ENCODE measurements around the gene PLD1.
"Not testable (repeated sequence)": the region's sequence is repeated elsewhere in the genome, so short reads cannot be mapped to it uniquely, and the experiment has no call there.

Gene PLD1

GRCh38 chr3:171817074-171817800 lies 7.0 kb upstream of the PLD1 start:
- no peak for DNase-seq (ENCODE audit: low read depth)

- DNase-seq (ENCODE audit: low read depth) = no peak
These were observed 5.8 kb upstream of the PLD1 start for GRCh38 chr3:171815973-171816595.

- DNase-seq (ENCODE audit: low read depth) = not testable (repeated sequence)
These were observed 4.4 kb upstream of the PLD1 start for GRCh38 chr3:171814662-171815061.

- DNase-seq (ENCODE audit: low read depth) = no peak
These were observed 3.7 kb upstream of the PLD1 start for GRCh38 chr3:171813897-171814460.

GRCh38 chr3:171813278-171813896 lies 3.1 kb upstream of the PLD1 start:
- no peak for DNase-seq (ENCODE audit: low read depth)

- DNase-seq (ENCODE audit: low read depth) = no peak
These were observed 2.5 kb upstream of the PLD1 start for GRCh38 chr3:171812811-171813210.

GRCh38 chr3:171811913-171812335 lies 1.6 kb upstream of the PLD1 start:
- no peak for DNase-seq (ENCODE audit: low read depth)

- no peak for DNase-seq (ENCODE audit: low read depth)
These were observed 1.1 kb upstream of the PLD1 start for GRCh38 chr3:171811295-171811912.

- no peak for DNase-seq (ENCODE audit: low read depth)
These were observed 479 bp upstream of the PLD1 start for GRCh38 chr3:171810629-171811294.

- DNase-seq (ENCODE audit: low read depth) = no peak
These were observed 747 bp downstream of the PLD1 start for GRCh38 chr3:171809611-171809860.

- no peak for DNase-seq (ENCODE audit: low read depth)
These were observed 2.5 kb downstream of the PLD1 start for GRCh38 chr3:171807806-171808205.

GRCh38 chr3:171807129-171807675 lies 3.1 kb downstream of the PLD1 start:
- DNase-seq (ENCODE audit: low read depth) = no peak

GRCh38 chr3:171806200-171807128 lies 3.8 kb downstream of the PLD1 start:
- DNase-seq (ENCODE audit: low read depth) = no peak

- no peak for DNase-seq (ENCODE audit: low read depth)
These were observed 4.6 kb downstream of the PLD1 start for GRCh38 chr3:171805687-171806086.

GRCh38 chr3:171804618-171805389 lies 5.5 kb downstream of the PLD1 start:
- no peak for DNase-seq (ENCODE audit: low read depth)

- DNase-seq (ENCODE audit: low read depth) = no peak
These were observed 7.2 kb downstream of the PLD1 start for GRCh38 chr3:171803044-171803443.

- DNase-seq (ENCODE audit: low read depth) = no peak
These were observed 7.7 kb downstream of the PLD1 start for GRCh38 chr3:171802590-171802956.

GRCh38 chr3:171801738-171802589 lies 8.3 kb downstream of the PLD1 start:
- DNase-seq (ENCODE audit: low read depth) = no peak

- DNase-seq (ENCODE audit: low read depth) = no peak
These were observed 10.8 kb downstream of the PLD1 start for GRCh38 chr3:171799501-171799900.

Data from T follicular helper cell (primary cell).